H1 (cell line): ENCODE results near the gene KRT85. TPM values are rescaled to one million over a fixed set of nuclear protein-coding genes. Genes with fewer than 3 reads are reported as not detected.

ENCODE experiments used
- CHD7 ChIP-seq: fragments of 300-600 bp; sonication (generic); IDR thresholded peaks from 2 replicates; pipeline ENCODE4 v1.7.1; 2012; ENCODE audit warnings: low read length, moderate library complexity, mild to moderate bottlenecking, inconsistent platforms; ENCODE audit not compliant: insufficient replicate concordance
- FOSL1 ChIP-seq: IDR thresholded peaks from 2 replicates; pipeline ENCODE4 v1.6.1; 2011; ENCODE audit warnings: mild to moderate bottlenecking, low read depth, low read length, moderate library complexity; ENCODE audit not compliant: insufficient read depth
- POLR2AphosphoS5 ChIP-seq: IDR thresholded peaks from 2 replicates; pipeline ENCODE4 v1.6.1; 2011; ENCODE audit warnings: low read depth, low read length
- TAF7 ChIP-seq: optimal IDR thresholded peaks from 2 replicates; pipeline ENCODE3; 2011; ENCODE audit warnings: low read depth, mild to moderate bottlenecking, inconsistent platforms, low read length, moderate library complexity, borderline replicate concordance
- polyA plus RNA-seq, 7 experiments: library from polyadenylated mRNA; depleted of rRNA in 3 of 7; stranded (reverse) in 5 of 7; unstranded in 2 of 7; fragments of >200 nt in 5 of 7; fragments of 200-250 nt in 2 of 7; gene quantifications; 1 replicate in 5 of 7; 2 replicates in 1 of 7; 4 replicates in 1 of 7; pipeline versions ENCODE4 v1.2.1 to v1.2.3, GENCODE V29; 2011 to 2013; ENCODE audit warnings: missing spikeins in 2 of 7, mixed read lengths in 2 of 7
- total RNA-seq: library from RNA; stranded (reverse); fragmentation: NEBNext Ultra II Directional; extraction: Animal tissue kit (Norgen Biotek cat#: 25700); gene quantifications from 2 replicates; pipeline ENCODE4 v1.2.1, GENCODE V29; 2021

KRT85 gene
- total and polyA plus RNA-seq, 2 of the 8 experiments (the other 6 are each of a cell fraction or from before 2014, with no cell fraction given), result not detected

GRCh38 chr12:52344111-52344510, 23.2 kb downstream of the KRT85 start (continued):
- TF ChIP-seq CHD7, result no peak
- TF ChIP-seq FOSL1, result no peak
- TF ChIP-seq POLR2AphosphoS5, result no peak
- TF ChIP-seq TAF7, result no peak
